ENCODE data around the gene RGS7.

GRCh38 chr1:240824238-240824637 lies 532.8 kb downstream of the RGS7 start:
- no peak for TF ChIP-seq EZH2phosphoT487 (IDR thresholded peaks at IDR 0.05; ENCODE audit: insufficient read depth, low read depth)
- TF ChIP-seq EZH2 (IDR thresholded peaks at IDR 0.05; ENCODE audit: insufficient read depth, poor library complexity, severe bottlenecking): no peak

All from GM23248 (cell line).